ENCODE data around the gene TXNDC12.
"Not testable (repeated sequence)": the region's sequence is repeated elsewhere in the genome, so short reads cannot be mapped to it uniquely, and the experiment has no call there.

Gene TXNDC12

GRCh38 chr1:52055066-52055865, at the start of gene TXNDC12:
Gene TXNDC12 (minus strand): TSS chr1:52055191. CDS start chr1:52055096, 95 bp downstream.
- DNase-seq (ENCODE audit: extremely low read depth in 1 of 2, low read depth in 1 of 2): peak; percentile 24 to 33

- DNase-seq (ENCODE audit: extremely low read depth in 1 of 2, low read depth in 1 of 2): no peak
Observed at GRCh38 chr1:52102336-52103013, 47.5 kb upstream of the TXNDC12 start.

- DNase-seq (ENCODE audit: extremely low read depth in 1 of 2, low read depth in 1 of 2): no peak
Observed at GRCh38 chr1:52098139-52098871, 43.3 kb upstream of the TXNDC12 start.

- DNase-seq (ENCODE audit: extremely low read depth in 1 of 2, low read depth in 1 of 2): no peak
Observed at GRCh38 chr1:52096216-52096615, 41.2 kb upstream of the TXNDC12 start.

- DNase-seq (ENCODE audit: extremely low read depth in 1 of 2, low read depth in 1 of 2): not testable (repeated sequence)
Observed at GRCh38 chr1:52094300-52094699, 39.3 kb upstream of the TXNDC12 start.

- not testable (repeated sequence) for DNase-seq (ENCODE audit: extremely low read depth in 1 of 2, low read depth in 1 of 2)
Observed at GRCh38 chr1:52087892-52088291, 32.9 kb upstream of the TXNDC12 start.

- DNase-seq (ENCODE audit: extremely low read depth in 1 of 2, low read depth in 1 of 2): no peak
Observed at GRCh38 chr1:52080014-52080415, 25.0 kb upstream of the TXNDC12 start.

GRCh38 chr1:52077277-52077676, 22.3 kb upstream of the TXNDC12 start:
- not testable (repeated sequence) for DNase-seq (ENCODE audit: extremely low read depth in 1 of 2, low read depth in 1 of 2)

GRCh38 chr1:52072291-52072690, 17.3 kb upstream of the TXNDC12 start:
- DNase-seq (ENCODE audit: extremely low read depth in 1 of 2, low read depth in 1 of 2): no peak

- no peak for DNase-seq (ENCODE audit: extremely low read depth in 1 of 2, low read depth in 1 of 2)
Observed at GRCh38 chr1:52070704-52071103, 15.7 kb upstream of the TXNDC12 start.

- no peak for DNase-seq (ENCODE audit: extremely low read depth in 1 of 2, low read depth in 1 of 2)
Observed at GRCh38 chr1:52063192-52063591, 8.2 kb upstream of the TXNDC12 start.

GRCh38 chr1:52060822-52061221, 5.8 kb upstream of the TXNDC12 start:
- DNase-seq (ENCODE audit: extremely low read depth in 1 of 2, low read depth in 1 of 2): no peak

- no peak for DNase-seq (ENCODE audit: extremely low read depth in 1 of 2, low read depth in 1 of 2)
Observed at GRCh38 chr1:52059888-52060287, 4.9 kb upstream of the TXNDC12 start.

- DNase-seq (ENCODE audit: extremely low read depth in 1 of 2, low read depth in 1 of 2): no peak
Observed at GRCh38 chr1:52059321-52059720, 4.3 kb upstream of the TXNDC12 start.

- no peak for DNase-seq (ENCODE audit: extremely low read depth in 1 of 2, low read depth in 1 of 2)
Observed at GRCh38 chr1:52057876-52058415, 3.0 kb upstream of the TXNDC12 start.

- DNase-seq (ENCODE audit: extremely low read depth in 1 of 2, low read depth in 1 of 2): no peak
Observed at GRCh38 chr1:52057255-52057654, 2.3 kb upstream of the TXNDC12 start.

- DNase-seq (ENCODE audit: extremely low read depth in 1 of 2, low read depth in 1 of 2): no peak
Observed at GRCh38 chr1:52056937-52057231, 1.9 kb upstream of the TXNDC12 start.

- peak; percentile 81 to 85 for DNase-seq (ENCODE audit: extremely low read depth in 1 of 2, low read depth in 1 of 2)
Observed at GRCh38 chr1:52056163-52056936, 1.4 kb upstream of the TXNDC12 start, which contains the start of gene BTF3L4. Gene BTF3L4 (plus strand): TSS chr1:52056295. CDS start chr1:52059848, 3,553 bp downstream.

GRCh38 chr1:52055866-52056162, 823 bp upstream of the TXNDC12 start:
- no peak for DNase-seq (ENCODE audit: extremely low read depth in 1 of 2, low read depth in 1 of 2)

GRCh38 chr1:52054496-52055065, 410 bp downstream of the TXNDC12 start:
- no peak for DNase-seq (ENCODE audit: extremely low read depth in 1 of 2, low read depth in 1 of 2)

Data from activated CD8-positive, alpha-beta memory T cell treated with anti-CD3 and anti-CD28 coated beads for 1 hour (primary cell).